KMS-11 (cell line): ENCODE results near the gene SIRT4.

Experiments used
- H2AFZ ChIP-seq: fragments of 200-600 bp; sonication (generic); 2 replicates; pipeline ENCODE4 v1.6.1; 2016; ENCODE audit warnings: antibody characterized with exemption, mixed run types, low read depth
- H3K27ac ChIP-seq: fragments of 200-600 bp; sonication (generic); 2 replicates; pipeline ENCODE4 v1.6.1; 2016; ENCODE audit warnings: mild to moderate bottlenecking, mixed run types
- H3K27me3 ChIP-seq: fragments of 200-600 bp; sonication (generic); 2 replicates; pipeline ENCODE4 v1.6.1; 2017; ENCODE audit warnings: mild to moderate bottlenecking, low read depth, mixed run types, moderate library complexity; ENCODE audit not compliant: insufficient read depth
- H3K36me3 ChIP-seq: fragments of 200-600 bp; sonication (generic); 2 replicates; pipeline ENCODE4 v1.6.1; 2017; ENCODE audit warnings: mild to moderate bottlenecking, mixed run types; ENCODE audit not compliant: insufficient read depth
- H3K4me1 ChIP-seq: fragments of 200-600 bp; sonication (generic); 2 replicates; pipeline ENCODE4 v1.6.1; 2016; ENCODE audit warnings: mild to moderate bottlenecking, low read depth, mixed run types; ENCODE audit not compliant: poor library complexity, severe bottlenecking
- H3K4me2 ChIP-seq: fragments of 200-600 bp; sonication (generic); 2 replicates; pipeline ENCODE4 v1.7.0; 2016; ENCODE audit warnings: mild to moderate bottlenecking, mixed run types
- H3K4me3 ChIP-seq: fragments of 200-600 bp; sonication (generic); IDR thresholded peaks from 2 replicates; pipeline ENCODE4 v1.6.1; 2017; ENCODE audit warnings: low read depth, low read length, mixed read lengths; ENCODE audit not compliant: insufficient read depth
- H3K79me2 ChIP-seq: fragments of 200-600 bp; sonication (generic); 2 replicates; pipeline ENCODE4 v1.6.1; 2016; ENCODE audit warnings: low read depth, mixed run types; ENCODE audit not compliant: insufficient read depth
- H3K9ac ChIP-seq: fragments of 200-600 bp; sonication (generic); 2 replicates; pipeline ENCODE4 v1.6.1; 2016; ENCODE audit warnings: mild to moderate bottlenecking, mixed run types
- H4K20me1 ChIP-seq: fragments of 200-600 bp; sonication (generic); 2 replicates; pipeline ENCODE4 v1.6.1; 2016; ENCODE audit warnings: mild to moderate bottlenecking, mixed run types; ENCODE audit not compliant: insufficient read depth
- CTCF ChIP-seq: fragments of 200-600 bp; sonication (generic); conservative IDR thresholded peaks from 2 replicates; pipeline ENCODE4 v1.6.1; 2017; ENCODE audit warnings: low read depth, mild to moderate bottlenecking, antibody characterized with exemption, low read length, moderate library complexity, mixed read lengths

SIRT4 gene

DNA sequence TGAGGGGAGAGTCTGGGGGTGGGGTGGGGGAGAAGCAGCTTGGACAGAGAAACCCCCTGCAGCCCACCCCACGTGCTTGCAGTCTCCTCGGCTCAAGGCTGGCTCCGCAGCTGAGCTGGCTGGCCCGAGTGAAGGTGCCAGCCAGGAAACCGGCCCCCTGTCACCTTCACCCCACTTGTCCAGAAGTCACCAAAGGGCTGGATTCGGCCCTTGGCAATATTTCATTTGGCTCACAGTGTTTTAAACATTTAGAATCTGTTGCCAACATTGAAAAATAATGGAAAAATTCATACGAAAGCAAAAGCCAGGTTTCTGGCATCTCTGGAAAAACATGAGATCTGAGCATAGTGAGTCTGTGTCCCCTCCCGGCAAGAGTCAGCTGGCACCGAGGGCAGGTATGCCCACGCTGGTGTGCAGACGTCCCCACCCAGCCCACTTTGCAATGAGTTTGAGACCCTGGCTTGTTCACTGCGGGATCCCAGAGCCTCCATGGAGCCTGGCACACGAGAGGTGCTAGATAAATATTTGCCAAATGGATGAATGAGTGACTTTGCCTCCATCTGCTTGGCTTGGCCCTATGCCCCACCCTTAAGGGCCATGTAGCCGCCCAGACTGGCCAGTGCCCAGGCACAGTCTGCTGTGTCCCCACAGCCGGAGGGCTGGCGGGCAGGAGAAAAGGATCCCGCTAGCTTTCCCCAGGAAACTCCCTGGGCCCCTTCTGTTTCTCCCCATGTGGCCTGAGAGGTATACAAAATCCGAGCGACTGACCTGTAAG is 48.6 kb downstream of the SIRT4 start:
- no peaks in the 10 kb centered on the region for H3K79me2 ChIP-seq
- H3K27ac ChIP-seq, result no peak overlapping the region
- no peaks in the 10 kb centered on the region for H3K36me3 ChIP-seq

GRCh38 chr12:120352117-120352516 is 50.0 kb downstream of the SIRT4 start:
- Histone ChIP-seq H3K4me3 (no peak overlapping the region), H3K4me1 (no peaks in the 10 kb centered on the region), H3K36me3 (no peaks in the 10 kb centered on the region), H3K27ac (no peak overlapping the region), H3K79me2 (no peaks in the 10 kb centered on the region), H3K4me2 (no peak overlapping the region), H2AFZ (no peak overlapping the region), H4K20me1 (no peaks in the 10 kb centered on the region), H3K9ac (no peak overlapping the region), H3K27me3 (no peaks in the 10 kb centered on the region; the same call in 1 of the 2 replicates)
- no peak for TF ChIP-seq CTCF

More for the DNA sequence above, 48.6 kb downstream of the SIRT4 start:
- Histone ChIP-seq H3K4me2 (no peak overlapping the region), H3K9ac (no peak overlapping the region), H2AFZ (no peak overlapping the region), H3K4me1 (no peaks in the 10 kb centered on the region), H4K20me1 (no peaks in the 10 kb centered on the region), H3K4me3 (no peak overlapping the region), H3K27me3 (no peaks in the 10 kb centered on the region; the same call in 1 of the 2 replicates)
- TF ChIP-seq CTCF, result no peak

GRCh38 chr12:120353136-120353535 is 51.0 kb downstream of the SIRT4 start:
- no peaks in the 10 kb centered on the region for H3K36me3 ChIP-seq
- H3K4me3 ChIP-seq, result no peak overlapping the region
- no peak overlapping the region for H3K9ac ChIP-seq
- no peak overlapping the region for H2AFZ ChIP-seq
- no peaks in the 10 kb centered on the region for H3K79me2 ChIP-seq
- no peaks in the 10 kb centered on the region; the same call in 1 of the 2 replicates for H3K27me3 ChIP-seq
- no peaks in the 10 kb centered on the region for H3K4me1 ChIP-seq
- no peak overlapping the region for H3K27ac ChIP-seq
- H3K4me2 ChIP-seq, result no peak overlapping the region
- no peaks in the 10 kb centered on the region for H4K20me1 ChIP-seq
- TF ChIP-seq CTCF, result no peak

DNA sequence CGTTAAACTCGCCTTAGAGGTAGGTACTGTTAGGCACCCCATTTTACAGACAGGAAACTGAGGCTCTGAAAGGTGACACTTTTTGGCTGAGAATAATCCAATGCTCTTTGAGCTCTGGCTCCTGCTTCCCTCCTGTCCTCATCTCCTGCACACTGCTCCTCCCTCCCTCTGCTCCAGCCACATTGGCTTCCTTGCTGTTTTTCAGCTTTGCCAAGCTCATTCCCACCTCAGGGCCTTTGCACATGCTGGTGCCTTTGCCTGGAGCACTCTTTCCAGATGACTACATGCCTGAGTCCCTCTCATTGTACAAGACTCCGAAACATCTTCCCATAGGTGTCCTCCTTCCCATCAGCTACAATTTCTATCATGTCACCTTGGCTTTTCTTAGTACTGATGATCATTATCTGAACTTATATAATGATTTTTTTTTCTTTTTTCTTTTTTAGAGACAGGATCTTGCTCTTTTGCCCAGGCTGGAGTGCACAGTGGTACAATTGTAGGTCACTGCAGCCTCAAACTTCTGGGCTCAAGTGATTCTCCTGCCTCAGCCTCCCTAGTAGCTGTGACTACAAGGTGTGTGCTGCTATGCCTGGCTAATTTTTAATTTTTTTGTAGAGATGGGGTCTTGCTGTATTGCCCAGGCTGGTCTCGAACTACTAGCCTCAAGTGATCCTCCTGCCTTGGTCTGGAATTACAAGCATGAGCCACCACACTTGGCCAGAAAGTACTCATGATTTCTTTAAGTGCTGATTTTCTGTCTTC is 51.6 kb downstream of the SIRT4 start:
- no peaks in the 10 kb centered on the region for H3K36me3 ChIP-seq
- H4K20me1 ChIP-seq, result no peaks in the 10 kb centered on the region
- H3K27me3 ChIP-seq, result no peaks in the 10 kb centered on the region; the same call in 1 of the 2 replicates
- no peak overlapping the region for H3K4me3 ChIP-seq
- H3K27ac ChIP-seq, result no peak overlapping the region
- TF ChIP-seq CTCF, result no peak
- no peak overlapping the region for H3K4me2 ChIP-seq
- no peaks in the 10 kb centered on the region for H3K4me1 ChIP-seq
- H3K9ac ChIP-seq, result no peak overlapping the region
- H2AFZ ChIP-seq, result no peak overlapping the region
- H3K79me2 ChIP-seq, result no peaks in the 10 kb centered on the region
